NOMO-1 treated with DMSO at 0.1 percent for 48 hours (cell line): ENCODE measurements around the gene OR1L4.

Experiments
- DNase-seq: peaks from one replicate; lab custom pipeline; 2025; ENCODE audit not compliant: unreplicated experiment; lab: John Stamatoyannopoulos, UW

OR1L4 gene

DNA sequence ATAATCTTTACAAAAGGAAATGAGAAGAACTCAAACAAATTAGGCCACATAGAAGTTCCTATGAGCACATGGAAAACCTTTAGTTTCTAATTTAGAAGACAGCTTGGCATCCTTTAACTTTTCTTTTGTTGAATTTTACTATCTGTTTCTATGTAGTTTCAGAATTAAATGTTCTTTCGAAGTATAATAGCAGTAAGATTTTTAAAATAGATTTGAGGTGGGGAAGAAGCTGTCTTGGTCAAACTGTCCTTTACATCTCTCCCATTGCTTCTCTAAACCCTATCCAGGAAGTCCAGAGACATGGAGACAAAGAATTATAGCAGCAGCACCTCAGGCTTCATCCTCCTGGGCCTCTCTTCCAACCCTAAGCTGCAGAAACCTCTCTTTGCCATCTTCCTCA lies at the start of gene OR1L4:
OR1L4 (plus strand) TSS at position 301 of the 400 bp plus-strand sequence; CDS start at position 301, 0 bp downstream.
- no peak for DNase-seq

DNA sequence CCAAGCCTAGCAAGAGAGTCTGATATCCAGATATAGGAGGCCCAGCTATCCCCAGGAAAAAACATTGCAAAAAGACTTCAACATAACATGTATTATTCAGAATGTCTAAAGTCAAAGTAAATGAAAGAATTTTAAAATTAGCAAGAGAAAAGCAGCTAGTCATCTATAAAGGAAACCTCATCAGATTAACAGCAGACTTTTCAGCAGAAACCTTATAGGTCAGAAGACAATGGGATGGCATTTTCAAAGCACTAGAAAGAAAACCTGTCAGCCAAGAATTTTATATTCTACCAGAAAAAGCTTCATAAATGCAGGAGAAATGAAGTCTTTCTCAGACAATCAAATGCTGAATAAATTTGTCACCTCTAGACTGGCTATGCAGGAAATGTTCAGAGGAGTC lies 38.9 kb upstream of the OR1L4 start:
- no peak for DNase-seq

- DNase-seq: no peak
Measured at GRCh38 chr9:122695696-122696095, 28.1 kb upstream of the OR1L4 start.

DNA sequence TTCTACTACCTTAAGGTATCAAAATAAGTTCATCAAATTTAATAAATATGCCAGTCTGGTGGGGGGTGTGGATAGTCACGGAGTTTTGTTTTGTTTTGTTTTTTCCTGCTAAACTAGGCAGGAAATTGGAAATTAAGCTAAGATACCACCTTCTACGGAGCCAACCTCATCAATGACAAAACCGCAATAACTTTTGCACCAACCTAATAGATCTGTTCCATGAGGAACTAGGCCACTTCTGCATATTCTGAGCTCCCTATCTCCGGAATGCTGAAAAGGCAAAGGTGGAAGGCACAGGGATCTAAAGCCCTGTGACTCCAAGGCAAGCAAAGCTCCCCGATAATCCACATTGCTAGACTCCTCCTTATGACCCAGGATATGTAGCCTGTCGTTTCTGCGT lies 5.8 kb upstream of the OR1L4 start:
- DNase-seq: no peak

- DNase-seq: no peak
Measured at GRCh38 chr9:122719218-122719617, 4.6 kb upstream of the OR1L4 start.

DNA sequence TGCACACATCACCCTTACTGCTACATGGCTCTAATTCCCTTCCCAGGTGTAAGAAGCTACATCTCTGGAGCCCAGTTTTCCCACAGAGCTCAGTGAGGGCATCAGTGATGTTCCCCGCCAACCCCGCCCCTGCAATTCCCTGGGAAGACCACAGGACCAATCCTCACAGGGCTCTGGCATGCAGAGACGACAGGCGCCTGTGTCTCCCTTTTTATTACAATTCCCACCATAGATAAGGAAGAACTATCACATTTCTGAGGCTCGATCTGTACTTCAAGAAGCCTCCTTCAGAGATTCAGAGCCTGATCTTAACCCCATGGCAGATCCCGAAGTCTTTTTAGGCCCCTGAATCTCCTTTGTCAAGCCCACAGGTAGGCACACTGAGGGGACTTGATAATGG lies 18.2 kb downstream of the OR1L4 start, which contains the start of gene OR1L6:
OR1L6 (plus strand) TSS at position 301 of the 400 bp plus-strand sequence. CDS start 7,545 bp downstream, outside the sequence.
- DNase-seq: no peak

GRCh38 chr9:122754825-122755224 lies 31.0 kb downstream of the OR1L4 start:
- DNase-seq: no peak

GRCh38 chr9:122767817-122768216 lies 44.0 kb downstream of the OR1L4 start:
- DNase-seq: no peak
